SK-N-SH treated with all-trans-retinoic acid at 6 μM for 48 hours (cell line): ENCODE measurements around the gene UBXN11.

Experiments used
- ARNTL ChIP-seq: fragments of 450-650 bp; formaldehyde crosslinking; IDR thresholded peaks from 2 replicates; pipeline ENCODE4 v1.5.0; 2020; ENCODE audit warnings: low read depth, mild to moderate bottlenecking, moderate library complexity, borderline replicate concordance
- BACH2 ChIP-seq: fragments of 250-450 bp; sonication (Bioruptor Pico); IDR thresholded peaks from 2 replicates; pipeline ENCODE4 v1.9.0; 2021; ENCODE audit warnings: mild to moderate bottlenecking, borderline replicate concordance
- CSDC2 ChIP-seq: fragments of 250-450 bp; sonication (Bioruptor Pico); IDR thresholded peaks from 2 replicates; pipeline ENCODE4 v1.5.0; 2020; ENCODE audit warnings: mild to moderate bottlenecking, moderate library complexity
- ESRRG ChIP-seq: fragments of 250-450 bp; sonication (Bioruptor Pico); IDR thresholded peaks from 2 replicates; pipeline ENCODE4 v1.6.1; 2021; ENCODE audit warnings: mild to moderate bottlenecking
- GLIS3 ChIP-seq: fragments of 250-450 bp; sonication (Bioruptor Pico); IDR thresholded peaks from 2 replicates; pipeline ENCODE4 v1.5.0; 2020; ENCODE audit warnings: mild to moderate bottlenecking, moderate library complexity
- ISL1 ChIP-seq: fragments of 250-450 bp; sonication (Bioruptor Pico); IDR thresholded peaks from 2 replicates; pipeline ENCODE4 v2.1.2; 2022; ENCODE audit warnings: mild to moderate bottlenecking, moderate library complexity
- TCF4 ChIP-seq: fragments of 250-450 bp; sonication (Bioruptor Pico); IDR thresholded peaks from 2 replicates; pipeline ENCODE4 v1.8.0; 2021; ENCODE audit warnings: mild to moderate bottlenecking, moderate library complexity, borderline replicate concordance
- TF ChIP-seq, protein P1 (sequence below): fragments of 250-450 bp; sonication (Bioruptor Pico); IDR thresholded peaks from 2 replicates; pipeline ENCODE4 v1.5.1; 2020; ENCODE audit warnings: low read depth, mild to moderate bottlenecking, moderate library complexity

GRCh38 chr1:26321315-26322041 is 15.0 kb upstream of the UBXN11 start:
- no peak for TF ChIP-seq ISL1
- TF ChIP-seq ESRRG (CRISPR knock-in tag) = no peak
- TF ChIP-seq BACH2 (CRISPR knock-in tag) = no peak
- TF ChIP-seq, protein P1, sequence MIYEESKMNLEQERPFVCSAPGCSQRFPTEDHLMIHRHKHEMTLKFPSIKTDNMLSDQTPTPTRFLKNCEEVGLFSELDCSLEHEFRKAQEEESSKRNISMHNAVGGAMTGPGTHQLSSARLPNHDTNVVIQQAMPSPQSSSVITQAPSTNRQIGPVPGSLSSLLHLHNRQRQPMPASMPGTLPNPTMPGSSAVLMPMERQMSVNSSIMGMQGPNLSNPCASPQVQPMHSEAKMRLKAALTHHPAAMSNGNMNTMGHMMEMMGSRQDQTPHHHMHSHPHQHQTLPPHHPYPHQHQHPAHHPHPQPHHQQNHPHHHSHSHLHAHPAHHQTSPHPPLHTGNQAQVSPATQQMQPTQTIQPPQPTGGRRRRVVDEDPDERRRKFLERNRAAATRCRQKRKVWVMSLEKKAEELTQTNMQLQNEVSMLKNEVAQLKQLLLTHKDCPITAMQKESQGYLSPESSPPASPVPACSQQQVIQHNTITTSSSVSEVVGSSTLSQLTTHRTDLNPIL = no peak
- no peak for TF ChIP-seq GLIS3
- no peak for TF ChIP-seq ARNTL (CRISPR knock-in tag)
- no peak for TF ChIP-seq TCF4
- TF ChIP-seq CSDC2 (CRISPR knock-in tag) = no peak
